ENCODE measurements around the gene ITPR1. TPM values are rescaled to one million over a fixed set of nuclear protein-coding genes. Genes with fewer than 3 reads are reported as not detected.

ITPR1 gene
- total and polyA plus RNA-seq, 2 of the 4 experiments (the other 2 are of a cell fraction): 1.8 to 5.7 TPM

DNA sequence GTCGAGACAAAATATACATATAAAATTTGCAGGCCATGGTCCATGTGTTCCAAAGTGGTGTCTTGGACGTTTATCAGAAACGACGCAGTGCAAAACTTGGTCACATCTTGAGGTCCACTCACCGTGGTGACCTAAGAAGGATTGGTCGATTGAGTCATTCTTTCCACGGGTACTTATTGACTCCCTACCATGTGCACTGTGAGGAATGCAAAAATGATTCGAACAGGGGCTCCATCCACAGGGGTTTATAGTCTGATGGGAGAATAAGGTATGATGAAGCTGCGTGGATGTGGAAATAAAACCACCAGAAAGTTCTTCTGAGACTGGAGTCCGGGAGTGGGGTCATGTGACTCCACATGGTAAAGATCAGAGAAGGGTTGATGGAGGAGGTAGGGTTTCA, 185.2 kb downstream of the ITPR1 start:
- no peak overlapping the region for H2AK9ac ChIP-seq (replicated peaks; ENCODE audit: low read depth, low read length, poor library complexity)
- no peaks in the 10 kb centered on the region for H4K20me1 ChIP-seq (ENCODE audit: insufficient read depth, low read length)
- H2BK120ac ChIP-seq (ENCODE audit: low read depth, low read length): no peak overlapping the region
- H2AK5ac ChIP-seq (ENCODE audit: low read depth, low read length): no peak overlapping the region
- H3K4ac ChIP-seq (ENCODE audit: low read depth, low read length): no peak overlapping the region
- no peaks in the 10 kb centered on the region for H3K27me3 ChIP-seq (ENCODE audit: control insufficient read depth, insufficient read depth, low read length)
- H3K4me1 ChIP-seq (ENCODE audit: control insufficient read depth, insufficient read depth, low read length): peaks cover 3% of the 10 kb centered on the region
- no peak overlapping the region for H4K5ac ChIP-seq (ENCODE audit: low read depth, low read length)
- no peak overlapping the region for H2BK15ac ChIP-seq (ENCODE audit: low read depth, low read length)
- H3K23ac ChIP-seq (ENCODE audit: low read depth, low read length): no peak overlapping the region
- POLR2A ChIA-PET (ENCODE audit: unreplicated experiment): no interaction called here
- no peak for TF ChIP-seq FOS (IDR thresholded peaks at IDR 0.05; ENCODE audit: low read depth, low read length)
- TF ChIP-seq, protein P1, sequence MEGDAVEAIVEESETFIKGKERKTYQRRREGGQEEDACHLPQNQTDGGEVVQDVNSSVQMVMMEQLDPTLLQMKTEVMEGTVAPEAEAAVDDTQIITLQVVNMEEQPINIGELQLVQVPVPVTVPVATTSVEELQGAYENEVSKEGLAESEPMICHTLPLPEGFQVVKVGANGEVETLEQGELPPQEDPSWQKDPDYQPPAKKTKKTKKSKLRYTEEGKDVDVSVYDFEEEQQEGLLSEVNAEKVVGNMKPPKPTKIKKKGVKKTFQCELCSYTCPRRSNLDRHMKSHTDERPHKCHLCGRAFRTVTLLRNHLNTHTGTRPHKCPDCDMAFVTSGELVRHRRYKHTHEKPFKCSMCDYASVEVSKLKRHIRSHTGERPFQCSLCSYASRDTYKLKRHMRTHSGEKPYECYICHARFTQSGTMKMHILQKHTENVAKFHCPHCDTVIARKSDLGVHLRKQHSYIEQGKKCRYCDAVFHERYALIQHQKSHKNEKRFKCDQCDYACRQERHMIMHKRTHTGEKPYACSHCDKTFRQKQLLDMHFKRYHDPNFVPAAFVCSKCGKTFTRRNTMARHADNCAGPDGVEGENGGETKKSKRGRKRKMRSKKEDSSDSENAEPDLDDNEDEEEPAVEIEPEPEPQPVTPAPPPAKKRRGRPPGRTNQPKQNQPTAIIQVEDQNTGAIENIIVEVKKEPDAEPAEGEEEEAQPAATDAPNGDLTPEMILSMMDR (conservative IDR thresholded peaks at IDR 0.05; ENCODE audit: low read depth, low read length): no peak
- TF ChIP-seq MAFK (IDR thresholded peaks at IDR 0.05; ENCODE audit: low read depth, low read length): no peak
- TF ChIP-seq CHD1 (IDR thresholded peaks at IDR 0.05; ENCODE audit: low read depth, low read length): no peak
- TF ChIP-seq, protein P2, sequence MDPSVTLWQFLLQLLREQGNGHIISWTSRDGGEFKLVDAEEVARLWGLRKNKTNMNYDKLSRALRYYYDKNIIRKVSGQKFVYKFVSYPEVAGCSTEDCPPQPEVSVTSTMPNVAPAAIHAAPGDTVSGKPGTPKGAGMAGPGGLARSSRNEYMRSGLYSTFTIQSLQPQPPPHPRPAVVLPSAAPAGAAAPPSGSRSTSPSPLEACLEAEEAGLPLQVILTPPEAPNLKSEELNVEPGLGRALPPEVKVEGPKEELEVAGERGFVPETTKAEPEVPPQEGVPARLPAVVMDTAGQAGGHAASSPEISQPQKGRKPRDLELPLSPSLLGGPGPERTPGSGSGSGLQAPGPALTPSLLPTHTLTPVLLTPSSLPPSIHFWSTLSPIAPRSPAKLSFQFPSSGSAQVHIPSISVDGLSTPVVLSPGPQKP (IDR thresholded peaks at IDR 0.05; ENCODE audit: borderline replicate concordance, low read depth, low read length): no peak
- no peak for TF ChIP-seq NFE2L2 (IDR thresholded peaks at IDR 0.05; ENCODE audit: low read depth, low read length)
- no peak for TF ChIP-seq CEBPB (IDR thresholded peaks at IDR 0.05; ENCODE audit: low read depth, low read length)
- no peak for TF ChIP-seq MAZ (IDR thresholded peaks at IDR 0.05; ENCODE audit: borderline replicate concordance, low read depth, low read length)
- no peak for TF ChIP-seq RAD21 (IDR thresholded peaks at IDR 0.05; ENCODE audit: low read length)
- no peak for TF ChIP-seq MXI1 (IDR thresholded peaks at IDR 0.05; ENCODE audit: borderline replicate concordance, low read depth, low read length)
- no peak for TF ChIP-seq RCOR1 (IDR thresholded peaks at IDR 0.05; ENCODE audit: insufficient replicate concordance, low read length)
- no peak for TF ChIP-seq SMC3 (IDR thresholded peaks at IDR 0.05; ENCODE audit: low read depth, low read length)
- no peak for TF ChIP-seq USF2 (IDR thresholded peaks at IDR 0.05; ENCODE audit: low read depth, low read length)
- no peak for TF ChIP-seq POLR2A (IDR thresholded peaks at IDR 0.05; ENCODE audit: low read depth, low read length)
- TF ChIP-seq RFX5 (IDR thresholded peaks at IDR 0.05; ENCODE audit: low read depth, low read length): no peak
- DNase-seq: no peak
- no peak for ATAC-seq (ENCODE audit: low read depth)
- no peak overlapping the region for H2AFZ ChIP-seq (replicated peaks; ENCODE audit: low read length, poor library complexity)
- in situ Hi-C loops (cut with MboI; ENCODE audit: low sequenced_read_pairs) (no loop called here), dilution Hi-C loops (cut with HindIII; ENCODE audit: low sequenced_read_pairs, unreplicated experiment) (no loop called here), intact Hi-C loops (cut with micrococcal nuclease) (no loop called here)
- CTCF ChIA-PET: no interaction called here
- no peak overlapping the region; the same call in 1 of the 2 replicates for H2BK20ac ChIP-seq (ENCODE audit: low read depth, low read length)
- no peak overlapping the region for H3K14ac ChIP-seq (replicated peaks; ENCODE audit: low read depth, low read length)
- no TSS peak for BruUV-seq (replicated peaks)
- H3K18ac ChIP-seq (ENCODE audit: low read depth, low read length): no peak overlapping the region
- no peak overlapping the region for H3K9ac ChIP-seq (ENCODE audit: low read depth, low read length)
- no peak overlapping the region for H4K91ac ChIP-seq (ENCODE audit: insufficient read depth, low read depth, low read length)
- no peak overlapping the region for H3K4me2 ChIP-seq (ENCODE audit: low read depth, low read length)
- H3K9me3 ChIP-seq (ENCODE audit: control insufficient read depth, insufficient read depth, low read length): no peaks in the 10 kb centered on the region
- no peak overlapping the region for H2BK5ac ChIP-seq (ENCODE audit: low read depth, low read length, poor library complexity, severe bottlenecking)
- H3K4me3 ChIP-seq (ENCODE audit: insufficient read depth, low read depth, low read length): no peak overlapping the region
- no peak overlapping the region for H3K27ac ChIP-seq (ENCODE audit: insufficient read depth, low read length)
- peaks cover under 1% of the 10 kb centered on the region; the same call in 1 of the 2 replicates for H3K36me3 ChIP-seq (ENCODE audit: control insufficient read depth, insufficient read depth, low read length)
- 100% methylated on average over 2 of the region's 10 CpGs; no CpG with 5 or more reads in 1 of the 2 experiments for WGBS, 2 experiments (ENCODE audit: extremely low coverage in 2 of 2, insufficient read length in 1 of 2)
- no peak overlapping the region for H3K56ac ChIP-seq (ENCODE audit: extremely low read depth, insufficient read depth, low read length)
- no peaks in the 10 kb centered on the region for H3K79me1 ChIP-seq (ENCODE audit: low read depth in 1 of 2, low read length in 2 of 2)
- H3K9me1 ChIP-seq (ENCODE audit: insufficient read depth, low read length): peaks cover 8% of the 10 kb centered on the region; the same call in 1 of the 2 replicates
- no peak overlapping the region for H4K8ac ChIP-seq (ENCODE audit: low read depth in 2 of 2, low read length in 2 of 2)
